Trophoblast cell (in vitro differentiated cells and primary cell): ENCODE data around the gene FAM168A.

ENCODE experiments used
- DNase-seq, 2 donors: peaks; one replicate each; pipeline ENCODE4 v3.0.0-alpha.2; 2016
- H2AFZ ChIP-seq: 2 replicates; pipeline ENCODE4 v1.6.1; 2013; ENCODE audit warnings: low read length, moderate library complexity, mild to moderate bottlenecking; ENCODE audit not compliant: insufficient read depth, poor library complexity
- H2AK5ac ChIP-seq: 2 replicates; pipeline ENCODE4 v1.6.1; 2013; ENCODE audit warnings: mild to moderate bottlenecking, low read length
- H2BK120ac ChIP-seq: 2 replicates; pipeline ENCODE4 v1.6.1; 2013; ENCODE audit warnings: low read length, mild to moderate bottlenecking, moderate library complexity; ENCODE audit not compliant: insufficient read depth, poor library complexity
- H2BK12ac ChIP-seq: 2 replicates; pipeline ENCODE4 v1.6.1; 2013; ENCODE audit warnings: mild to moderate bottlenecking, low read length, moderate library complexity
- H2BK5ac ChIP-seq: 2 replicates; pipeline ENCODE4 v1.6.1; 2013; ENCODE audit warnings: low read length, low read depth, moderate library complexity, mild to moderate bottlenecking; ENCODE audit not compliant: poor library complexity
- H3K14ac ChIP-seq: 2 replicates; pipeline ENCODE4 v1.6.1; 2013; ENCODE audit warnings: mild to moderate bottlenecking, low read length
- H3K18ac ChIP-seq: 2 replicates; pipeline ENCODE4 v1.6.1; 2013; ENCODE audit warnings: mild to moderate bottlenecking, low read length
- H3K23ac ChIP-seq: 2 replicates; pipeline ENCODE4 v1.6.1; 2013; ENCODE audit warnings: low read length
- H3K27ac ChIP-seq: 2 replicates; pipeline ENCODE4 v1.5.1; 2013; ENCODE audit warnings: low read depth, mild to moderate bottlenecking, inconsistent platforms, low read length, moderate library complexity
- H3K27me3 ChIP-seq: 2 replicates; pipeline ENCODE4 v1.6.1; 2013; ENCODE audit warnings: inconsistent platforms, mild to moderate bottlenecking, low read length, moderate library complexity; ENCODE audit not compliant: insufficient read depth
- H3K36me3 ChIP-seq, 2 experiments: 1 replicate in 1 of 2; 2 replicates in 1 of 2; pipeline ENCODE4 v1.6.1; 2013; ENCODE audit warnings: low read length in 2 of 2, mild to moderate bottlenecking in 2 of 2, moderate library complexity in 1 of 2; ENCODE audit not compliant: insufficient read depth in 2 of 2, control insufficient read depth in 1 of 2
- H3K4ac ChIP-seq: 2 replicates; pipeline ENCODE4 v1.6.1; 2013; ENCODE audit warnings: low read depth, mild to moderate bottlenecking, low read length, moderate library complexity
- H3K4me1 ChIP-seq, 2 experiments: 1 replicate in 1 of 2; 2 replicates in 1 of 2; pipeline ENCODE4 v1.6.1; 2013; ENCODE audit warnings: low read length in 2 of 2, mild to moderate bottlenecking in 2 of 2, moderate library complexity in 1 of 2; ENCODE audit not compliant: insufficient read depth in 2 of 2, control insufficient read depth in 1 of 2
- H3K4me2 ChIP-seq: 2 replicates; pipeline ENCODE4 v1.6.1; 2013; ENCODE audit warnings: inconsistent platforms, mild to moderate bottlenecking, low read length, moderate library complexity
- H3K4me3 ChIP-seq: 2 replicates; pipeline ENCODE4 v1.5.1; 2013; ENCODE audit warnings: mild to moderate bottlenecking, low read depth, low read length, inconsistent platforms
- H3K79me1 ChIP-seq: one replicate; pipeline ENCODE4 v1.6.1; 2013; ENCODE audit warnings: low read length
- H3K79me2 ChIP-seq: 2 replicates; pipeline ENCODE4 v1.6.1; 2013; ENCODE audit warnings: low read length, mild to moderate bottlenecking; ENCODE audit not compliant: control insufficient read depth, insufficient read depth, poor library complexity
- H3K9ac ChIP-seq: 2 replicates; pipeline ENCODE4 v1.6.1; 2013; ENCODE audit warnings: mild to moderate bottlenecking, low read length
- H3K9me3 ChIP-seq: 2 replicates; pipeline ENCODE4 v1.6.1; 2013; ENCODE audit warnings: low read depth, mild to moderate bottlenecking, control low read depth, inconsistent platforms, low read length; ENCODE audit not compliant: insufficient read depth
- H4K12ac ChIP-seq: 2 replicates; pipeline ENCODE4 v1.6.1; 2013; ENCODE audit warnings: low read depth, mild to moderate bottlenecking, low read length, moderate library complexity
- H4K8ac ChIP-seq: 2 replicates; pipeline ENCODE4 v1.6.1; 2013; ENCODE audit warnings: low read depth, mild to moderate bottlenecking, low read length, moderate library complexity
- H4K91ac ChIP-seq: one replicate; pipeline ENCODE4 v1.6.1; 2013; ENCODE audit warnings: low read depth, mild to moderate bottlenecking, low read length, moderate library complexity
- WGBS: extraction: QIAGEN DNeasy Blood & Tissue Kit; methylation state at CpG from one replicate; pipeline ENCODE4 v1.1.7; 2013; ENCODE audit warnings: missing lambda C conversion rate; ENCODE audit not compliant: insufficient read length, insufficient coverage; ENCODE audit errors: extremely low coverage; 5-methylcytosine and 5-hydroxymethylcytosine counted together

Gene FAM168A

GRCh38 chr11:73404048-73404447 lies 193.9 kb downstream of the FAM168A start:
- Histone ChIP-seq H4K12ac (no peak overlapping the region), H2BK12ac (no peak overlapping the region), H2AFZ (no peak overlapping the region), H3K14ac (no peak overlapping the region), H2AK5ac (no peak overlapping the region), H3K9ac (no peak overlapping the region), H4K8ac (no peak overlapping the region), H3K36me3 (peaks cover 19 to 21% of the 10 kb centered on the region in 2 experiments), H2BK5ac (no peak overlapping the region), H3K4me1 (peaks cover 4 to 13% of the 10 kb centered on the region in 2 experiments), H3K9me3 (no peaks in the 10 kb centered on the region), H3K27ac (no peak overlapping the region), H3K79me1 (peaks cover 6% of the 10 kb centered on the region), H3K4me3 (no peak overlapping the region), H2BK120ac (no peak overlapping the region), H3K27me3 (no peaks in the 10 kb centered on the region), H3K4ac (no peak overlapping the region), H3K79me2 (peaks cover 2% of the 10 kb centered on the region), H3K4me2 (no peak overlapping the region), H4K91ac (no peak overlapping the region), H3K18ac (no peak overlapping the region), H3K23ac (no peak overlapping the region)
- WGBS = no CpG with 5 or more reads among the region's 4 CpGs
- peak; percentile 76 to 83 for DNase-seq

- no peak overlapping the region for H3K18ac ChIP-seq
- no peak overlapping the region for H4K91ac ChIP-seq
- no peak overlapping the region for H2BK5ac ChIP-seq
- peak overlapping the region; percentile 30 for H3K9ac ChIP-seq
- H4K12ac ChIP-seq = no peak overlapping the region
- H3K23ac ChIP-seq = no peak overlapping the region
- H3K4me3 ChIP-seq = no peak overlapping the region
- no peak overlapping the region for H3K27ac ChIP-seq
- H4K8ac ChIP-seq = no peak overlapping the region
- no peak overlapping the region for H2AFZ ChIP-seq
- peaks cover 6% of the 10 kb centered on the region for H3K79me1 ChIP-seq
- WGBS = no CpG with 5 or more reads among the region's 5 CpGs
- H3K79me2 ChIP-seq = peaks cover 2% of the 10 kb centered on the region
- H3K4ac ChIP-seq = no peak overlapping the region
- H3K4me2 ChIP-seq = no peak overlapping the region
- no peaks in the 10 kb centered on the region for H3K27me3 ChIP-seq
- no peak overlapping the region for H2BK120ac ChIP-seq
- peaks cover 4 to 14% of the 10 kb centered on the region in 2 experiments for H3K4me1 ChIP-seq
- H3K36me3 ChIP-seq = peaks cover 18 to 19% of the 10 kb centered on the region in 2 experiments
- H2AK5ac ChIP-seq = no peak overlapping the region
- no peak for DNase-seq
- no peak overlapping the region for H2BK12ac ChIP-seq
- no peak overlapping the region for H3K14ac ChIP-seq
- H3K9me3 ChIP-seq = no peaks in the 10 kb centered on the region
These were observed 194.4 kb downstream of the FAM168A start for GRCh38 chr11:73403541-73403940.

GRCh38 chr11:73402834-73403185 lies 195.1 kb downstream of the FAM168A start:
- no peak overlapping the region for H2AK5ac ChIP-seq
- no peak overlapping the region for H3K18ac ChIP-seq
- no peak overlapping the region for H3K9ac ChIP-seq
- peak in 1 of 2 donors; percentile 48 for DNase-seq
- no peak overlapping the region for H3K4ac ChIP-seq
- peaks cover 6% of the 10 kb centered on the region for H3K79me1 ChIP-seq
- H3K23ac ChIP-seq = no peak overlapping the region
- H3K14ac ChIP-seq = no peak overlapping the region
- H2BK12ac ChIP-seq = no peak overlapping the region
- no peaks in the 10 kb centered on the region for H3K27me3 ChIP-seq
- no peak overlapping the region for H3K27ac ChIP-seq
- peaks cover 4 to 14% of the 10 kb centered on the region in 2 experiments for H3K4me1 ChIP-seq
- H2AFZ ChIP-seq = no peak overlapping the region
- no peak overlapping the region for H4K91ac ChIP-seq
- no peak overlapping the region for H4K8ac ChIP-seq
- no CpG with 5 or more reads among the region's 1 CpG for WGBS
- no peak overlapping the region for H2BK120ac ChIP-seq
- H4K12ac ChIP-seq = no peak overlapping the region
- no peak overlapping the region for H2BK5ac ChIP-seq
- no peak overlapping the region for H3K4me2 ChIP-seq
- no peak overlapping the region for H3K4me3 ChIP-seq
- H3K9me3 ChIP-seq = peaks cover 1% of the 10 kb centered on the region
- peaks cover 2% of the 10 kb centered on the region for H3K79me2 ChIP-seq
- peaks cover 18 to 19% of the 10 kb centered on the region in 2 experiments for H3K36me3 ChIP-seq

- Histone ChIP-seq H4K12ac (no peak overlapping the region), H3K23ac (no peak overlapping the region), H2BK5ac (peak overlapping the region; percentile 42), H3K4me3 (no peak overlapping the region), H3K27ac (no peak overlapping the region), H3K9ac (no peak overlapping the region), H3K18ac (no peak overlapping the region), H2BK120ac (peak overlapping the region; percentile 64), H3K4me1 (peaks cover 4 to 14% of the 10 kb centered on the region in 2 experiments), H3K36me3 (peaks cover 14 to 15% of the 10 kb centered on the region in 2 experiments), H4K91ac (peak overlapping the region; percentile 75), H4K8ac (no peak overlapping the region), H3K4me2 (no peak overlapping the region), H3K79me2 (peaks cover 2% of the 10 kb centered on the region), H2AFZ (no peak overlapping the region), H3K79me1 (peaks cover 6% of the 10 kb centered on the region), H3K4ac (no peak overlapping the region), H2AK5ac (no peak overlapping the region), H3K9me3 (peaks cover 2% of the 10 kb centered on the region), H3K27me3 (no peaks in the 10 kb centered on the region), H3K14ac (no peak overlapping the region), H2BK12ac (no peak overlapping the region)
- WGBS = no CpG with 5 or more reads among the region's 15 CpGs
- no peak for DNase-seq
These were observed 195.7 kb downstream of the FAM168A start for GRCh38 chr11:73401924-73402833.
